Neuronal stem cell (in vitro differentiated cells): ENCODE results near the gene SORCS3.

Experiments used
- DNase-seq: peaks from one replicate; pipeline ENCODE4 v3.0.0-alpha.2; 2013; ENCODE audit warnings: low spot score
- H2AFZ ChIP-seq: one replicate; pipeline ENCODE4 v1.6.1; 2013; ENCODE audit warnings: mild to moderate bottlenecking, low read length, inconsistent platforms
- H2AK5ac ChIP-seq: 2 replicates; pipeline ENCODE4 v1.6.1; 2013; ENCODE audit warnings: low read depth, mild to moderate bottlenecking, inconsistent platforms, low read length, moderate library complexity, mixed read lengths
- H2BK120ac ChIP-seq: 2 replicates; pipeline ENCODE4 v1.6.1; 2013; ENCODE audit warnings: low read depth, mild to moderate bottlenecking, inconsistent platforms, low read length, moderate library complexity, mixed read lengths
- H2BK12ac ChIP-seq: one replicate; pipeline ENCODE4 v1.6.1; 2013; ENCODE audit warnings: low read length, inconsistent platforms
- H2BK15ac ChIP-seq: 2 replicates; pipeline ENCODE4 v1.6.1; 2013; ENCODE audit warnings: mild to moderate bottlenecking, low read length, inconsistent platforms, mixed read lengths
- H2BK5ac ChIP-seq: one replicate; pipeline ENCODE4 v1.6.1; 2013; ENCODE audit warnings: inconsistent platforms, mild to moderate bottlenecking, low read length, moderate library complexity
- H3K14ac ChIP-seq: one replicate; pipeline ENCODE4 v1.6.1; 2013; ENCODE audit warnings: low read length, inconsistent platforms
- H3K18ac ChIP-seq: 2 replicates; pipeline ENCODE4 v1.6.1; 2013; ENCODE audit warnings: low read length, inconsistent platforms
- H3K23ac ChIP-seq: 2 replicates; pipeline ENCODE4 v1.6.1; 2013; ENCODE audit warnings: low read depth, mild to moderate bottlenecking, mixed read lengths, low read length, inconsistent platforms; ENCODE audit not compliant: poor library complexity
- H3K27ac ChIP-seq: replicated peaks from 3 replicates; pipeline ENCODE4 v1.5.1; 2013; ENCODE audit warnings: low read length, inconsistent platforms
- H3K27me3 ChIP-seq, 3 experiments: 2 replicates each; pipeline ENCODE4 v1.6.1; 2013; ENCODE audit warnings: low read length in 3 of 3, mild to moderate bottlenecking in 2 of 3, inconsistent platforms in 1 of 3, low read depth in 1 of 3, mixed read lengths in 1 of 3, moderate library complexity in 1 of 3; ENCODE audit not compliant: control insufficient read depth in 3 of 3, insufficient read depth in 3 of 3
- H3K36me3 ChIP-seq, 2 donors: replicated peaks in 1 of 2; 2 replicates each; pipeline ENCODE4 v1.6.1; 2013; ENCODE audit warnings: low read length in 2 of 2; ENCODE audit not compliant: control insufficient read depth in 2 of 2, insufficient read depth in 2 of 2
- H3K4ac ChIP-seq: 2 replicates; pipeline ENCODE4 v1.6.1; 2013; ENCODE audit warnings: inconsistent platforms, mild to moderate bottlenecking, low read length, moderate library complexity
- H3K4me1 ChIP-seq, 2 donors: 1 replicate in 1 of 2; 2 replicates in 1 of 2; pipeline ENCODE4 v1.6.1; 2013; ENCODE audit warnings: low read length in 2 of 2, low read depth in 1 of 2; ENCODE audit not compliant: control insufficient read depth in 2 of 2, insufficient read depth in 1 of 2
- H3K4me2 ChIP-seq: one replicate; pipeline ENCODE4 v1.6.1; 2013; ENCODE audit warnings: mild to moderate bottlenecking, low read length, inconsistent platforms; ENCODE audit not compliant: insufficient read depth, poor library complexity, severe bottlenecking
- H3K4me3 ChIP-seq, 2 donors: 2 replicates each; pipeline ENCODE4 v1.5.1; 2013; ENCODE audit warnings: low read length in 2 of 2, mild to moderate bottlenecking in 2 of 2, inconsistent platforms in 1 of 2, moderate library complexity in 1 of 2
- H3K79me1 ChIP-seq: one replicate; pipeline ENCODE4 v1.6.1; 2013; ENCODE audit warnings: low read depth, mild to moderate bottlenecking, inconsistent platforms, low read length, moderate library complexity
- H3K9ac ChIP-seq: one replicate; pipeline ENCODE4 v1.6.1; 2013; ENCODE audit warnings: mild to moderate bottlenecking, low read depth, low read length, inconsistent platforms; ENCODE audit not compliant: poor library complexity
- H3K9me3 ChIP-seq, 2 donors: replicated peaks in 1 of 2; 2 replicates each; pipeline versions ENCODE3 to v1.6.1; 2013; ENCODE audit warnings: low read length in 2 of 2, mild to moderate bottlenecking in 2 of 2, inconsistent platforms in 1 of 2, low read depth in 1 of 2, mixed read lengths in 1 of 2, moderate library complexity in 1 of 2; ENCODE audit not compliant: control insufficient read depth in 2 of 2, insufficient read depth in 1 of 2
- H4K8ac ChIP-seq: one replicate; pipeline ENCODE4 v1.6.1; 2013; ENCODE audit warnings: low read depth, mild to moderate bottlenecking, inconsistent platforms, low read length, moderate library complexity
- H4K91ac ChIP-seq: one replicate; pipeline ENCODE4 v1.6.1; 2013; ENCODE audit warnings: low read length, low read depth, mild to moderate bottlenecking, inconsistent platforms; ENCODE audit not compliant: poor library complexity
- WGBS, 2 donors: extraction: QIAGEN DNeasy Blood & Tissue Kit; methylation state at CpG; one replicate each; pipeline ENCODE4 v1.1.7; 2013; ENCODE audit warnings: missing lambda C conversion rate in 2 of 2, mixed read lengths in 1 of 2; ENCODE audit not compliant: insufficient read length in 2 of 2, insufficient replicate concordance in 1 of 2; ENCODE audit errors: extremely low coverage in 2 of 2; 5-methylcytosine and 5-hydroxymethylcytosine counted together

SORCS3 gene

DNA sequence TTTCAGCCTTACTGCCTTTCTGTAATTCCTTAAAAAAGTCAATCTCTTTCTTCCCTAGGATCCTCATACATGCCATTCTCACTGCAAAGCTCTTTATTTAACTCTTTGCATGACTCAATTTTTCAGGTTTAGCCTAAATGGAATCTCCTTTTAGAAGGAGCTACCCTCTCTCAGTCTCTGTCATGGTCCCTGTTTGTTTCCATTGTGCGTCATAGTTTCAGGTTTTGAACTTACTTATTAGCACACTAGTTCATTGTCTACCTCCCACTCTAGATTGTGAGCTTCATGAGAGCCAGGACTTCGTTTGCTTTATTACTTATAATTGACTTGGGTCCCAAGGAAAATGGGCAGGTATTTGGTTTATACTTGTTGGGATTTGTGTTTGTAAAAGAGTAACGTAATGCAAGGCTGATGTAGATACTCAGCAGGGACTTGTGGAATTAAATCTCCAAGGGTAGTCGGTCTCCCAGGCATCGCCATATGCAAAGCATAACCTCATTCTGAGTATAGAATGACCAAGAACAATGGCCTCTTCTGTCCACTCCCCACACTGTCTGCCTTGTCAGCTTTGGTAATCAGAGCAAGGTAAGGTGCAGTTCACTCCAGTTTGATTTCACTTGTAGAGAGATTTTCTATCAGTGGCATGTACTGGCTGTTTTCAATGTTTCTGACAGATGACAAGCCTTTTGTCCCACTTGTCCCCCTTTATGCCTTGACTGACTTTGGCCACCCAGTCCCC, 252.0 kb downstream of the SORCS3 start:
- no CpG with 5 or more reads among the region's 5 CpGs for WGBS, 2 donors
- Histone ChIP-seq H3K27me3 (no peaks in the 10 kb centered on the region), H3K36me3 (no peaks in the 10 kb centered on the region), H3K23ac (no peak overlapping the region), H3K9me3 (no peaks in the 10 kb centered on the region), H3K18ac (no peak overlapping the region), H2BK5ac (no peak overlapping the region), H3K4me2 (no peak overlapping the region), H3K79me1 (no peaks in the 10 kb centered on the region), H4K91ac (no peak overlapping the region), H3K14ac (no peak overlapping the region), H3K9ac (no peak overlapping the region), H4K8ac (no peak overlapping the region), H3K4me1 (peaks cover 0 to 7% of the 10 kb centered on the region in 2 donors), H3K4ac (no peak overlapping the region), H2AFZ (no peak overlapping the region), H2BK12ac (no peak overlapping the region), H2BK120ac (no peak overlapping the region), H3K27ac (no peak overlapping the region), H2BK15ac (no peak overlapping the region), H3K4me3 (no peak overlapping the region), H2AK5ac (no peak overlapping the region)
- no peak for DNase-seq

DNA sequence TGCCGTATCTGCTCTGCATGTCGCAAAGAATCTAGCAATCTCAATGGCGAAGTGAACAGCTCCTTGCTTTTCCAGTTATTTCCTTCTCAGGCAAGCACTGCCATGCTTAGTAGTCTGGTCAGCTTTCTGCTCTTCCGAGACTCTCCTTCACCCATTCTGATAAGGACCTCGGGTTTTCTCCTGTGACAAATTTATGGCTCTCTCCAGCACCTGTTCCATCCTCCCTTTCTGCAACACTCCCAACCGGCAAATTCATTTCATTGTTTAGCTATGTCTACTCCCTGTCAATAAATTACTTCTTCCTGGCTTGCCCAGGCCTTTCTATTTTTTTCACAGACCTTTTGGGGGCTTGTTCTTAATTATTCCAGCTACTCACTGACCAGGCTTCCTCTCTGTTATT, 252.6 kb downstream of the SORCS3 start:
- no peaks in the 10 kb centered on the region for H3K27me3 ChIP-seq
- no peak overlapping the region for H3K23ac ChIP-seq
- no peak overlapping the region for H3K14ac ChIP-seq
- H3K27ac ChIP-seq = no peak overlapping the region
- H3K9ac ChIP-seq = no peak overlapping the region
- no CpG with 5 or more reads among the region's 6 CpGs for WGBS, 2 donors
- no peaks in the 10 kb centered on the region for H3K9me3 ChIP-seq
- H3K36me3 ChIP-seq = no peaks in the 10 kb centered on the region
- no peak overlapping the region for H2BK5ac ChIP-seq
- DNase-seq = no peak
- H3K4me3 ChIP-seq = no peak overlapping the region
- no peaks in the 10 kb centered on the region for H3K79me1 ChIP-seq
- H2AK5ac ChIP-seq = no peak overlapping the region
- no peak overlapping the region for H2AFZ ChIP-seq
- H2BK120ac ChIP-seq = no peak overlapping the region
- H4K8ac ChIP-seq = no peak overlapping the region
- H3K18ac ChIP-seq = no peak overlapping the region
- H2BK15ac ChIP-seq = no peak overlapping the region
- no peak overlapping the region for H3K4me2 ChIP-seq
- H3K4me1 ChIP-seq = peaks cover 0 to 7% of the 10 kb centered on the region in 2 donors
- no peak overlapping the region for H2BK12ac ChIP-seq
- no peak overlapping the region for H4K91ac ChIP-seq
- no peak overlapping the region for H3K4ac ChIP-seq

DNA sequence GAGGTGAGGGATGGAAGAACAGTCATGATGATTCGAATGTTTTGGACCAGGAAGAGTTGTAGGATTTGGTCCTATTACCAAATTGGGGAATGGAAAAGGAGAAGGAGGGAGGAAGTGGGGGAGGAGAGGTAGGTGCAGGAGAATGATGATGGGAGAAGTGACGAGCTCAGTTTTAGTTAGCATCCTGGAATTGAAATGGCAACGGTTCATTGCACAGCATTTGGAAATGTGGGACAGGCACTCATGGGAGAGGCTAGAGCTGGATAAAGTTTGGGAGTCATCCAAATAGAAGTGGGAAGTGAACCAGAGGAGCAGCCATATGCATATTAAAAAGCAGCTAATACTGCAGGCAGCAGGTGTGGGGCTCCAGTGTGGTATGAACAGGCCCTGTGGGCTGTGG, 253.6 kb downstream of the SORCS3 start:
- Histone ChIP-seq H3K27ac (no peak overlapping the region), H3K4ac (no peak overlapping the region), H2AFZ (no peak overlapping the region), H2BK5ac (no peak overlapping the region), H4K8ac (no peak overlapping the region), H2BK120ac (no peak overlapping the region), H3K18ac (peak overlapping the region; percentile 76), H3K36me3 (no peaks in the 10 kb centered on the region), H2BK12ac (no peak overlapping the region), H3K4me1 (peaks cover 0 to 7% of the 10 kb centered on the region in 2 donors), H3K4me3 (no peak overlapping the region), H3K27me3 (no peaks in the 10 kb centered on the region), H3K9me3 (no peaks in the 10 kb centered on the region), H2BK15ac (no peak overlapping the region), H3K23ac (no peak overlapping the region), H3K14ac (no peak overlapping the region), H3K79me1 (no peaks in the 10 kb centered on the region), H3K9ac (no peak overlapping the region), H4K91ac (no peak overlapping the region), H3K4me2 (no peak overlapping the region), H2AK5ac (no peak overlapping the region)
- no peak for DNase-seq
- no CpG with 5 or more reads among the region's 3 CpGs for WGBS, 2 donors

DNA sequence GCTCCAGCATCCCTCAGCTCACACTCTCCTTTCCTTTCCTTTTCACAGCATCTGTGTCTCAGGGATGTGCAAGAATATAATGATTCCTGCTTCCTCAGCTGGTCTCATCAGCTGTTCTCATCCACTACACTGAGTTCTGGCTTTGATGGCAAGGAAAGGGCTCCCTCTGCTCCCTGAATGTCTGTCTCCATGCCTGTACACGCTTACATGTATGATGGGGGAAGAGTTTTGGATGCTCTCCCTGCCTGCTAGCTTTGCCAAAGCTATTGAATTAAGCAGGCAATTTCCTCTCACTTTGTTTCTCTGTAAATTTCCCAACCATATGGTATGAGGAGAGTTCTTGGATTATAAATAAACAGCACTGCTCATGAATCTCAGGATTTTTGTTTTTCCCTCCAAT, 254.5 kb downstream of the SORCS3 start:
- Histone ChIP-seq H2BK5ac (no peak overlapping the region), H3K9me3 (no peaks in the 10 kb centered on the region), H2BK12ac (no peak overlapping the region), H3K79me1 (no peaks in the 10 kb centered on the region), H2AK5ac (no peak overlapping the region), H2AFZ (no peak overlapping the region), H3K14ac (no peak overlapping the region), H4K8ac (no peak overlapping the region), H2BK120ac (no peak overlapping the region), H3K27ac (no peak overlapping the region), H3K18ac (no peak overlapping the region), H2BK15ac (no peak overlapping the region), H3K9ac (no peak overlapping the region), H4K91ac (no peak overlapping the region), H3K4me3 (no peak overlapping the region), H3K27me3 (no peaks in the 10 kb centered on the region), H3K4ac (no peak overlapping the region), H3K4me2 (no peak overlapping the region), H3K23ac (no peak overlapping the region), H3K4me1 (peaks cover 0 to 7% of the 10 kb centered on the region in 2 donors), H3K36me3 (no peaks in the 10 kb centered on the region)
- no CpG with 5 or more reads among the region's 1 CpG for WGBS, 2 donors
- DNase-seq = no peak
